Heart left ventricle (tissue), 13 donors: ENCODE data around the gene CCL26.

ENCODE experiments used
- POLR2A ChIP-seq, 2 donors: fragments of 450-650 bp; IDR thresholded peaks; one replicate each; pipeline ENCODE4 v1.6.1; 2017; ENCODE audit warnings: antibody characterized with exemption in 2 of 2, mild to moderate bottlenecking in 2 of 2, moderate library complexity in 2 of 2
- TF ChIP-seq, protein P1 (sequence below), 12 donors: fragments of 200-600 bp; sonication (generic) in 4 of 12; IDR thresholded peaks; one replicate each; pipeline versions ENCODE4 v1.5.0 to v1.8.0; 2018 to 2022; ENCODE audit warnings: antibody characterized with exemption in 12 of 12, mild to moderate bottlenecking in 5 of 12
- donor health status: ischemic (EF 13 %, LVEDD 7.1; RV severe dilation, severe dysfunction).
- donor health status: DM: no; HTN: yes; CAD: no.
- donor health status: DM: no; HTN: no; CAD: no.
- donor health status: ischemic (EF 25% LVEDD 6.9; RV normal size, moderate dysfunction).
- donor health status: ischemic (EF 25% LVEDD 5.7; RV mildly dilated, moderate dysfunction).
- donor health status: ischemic (EF 35%, LVEDD 5.7; RV mildly dilated, moderate dysfunction).
- donor health status: nonischemic (EF 11% LVEDD 7.7; RV severe dilation, severe dysfunction).
- donor health status: DM: yes; HTN: yes; CAD: no.
- donor health status: PGD.
- donor health status: ischemic (EF 29% LVEDD 5.4; RV normal size, mild dysfunction).
- donor health status: nonischemic (EF 23%, LVEDD 6.1; RV moderate dilation, normal function).

DNA sequence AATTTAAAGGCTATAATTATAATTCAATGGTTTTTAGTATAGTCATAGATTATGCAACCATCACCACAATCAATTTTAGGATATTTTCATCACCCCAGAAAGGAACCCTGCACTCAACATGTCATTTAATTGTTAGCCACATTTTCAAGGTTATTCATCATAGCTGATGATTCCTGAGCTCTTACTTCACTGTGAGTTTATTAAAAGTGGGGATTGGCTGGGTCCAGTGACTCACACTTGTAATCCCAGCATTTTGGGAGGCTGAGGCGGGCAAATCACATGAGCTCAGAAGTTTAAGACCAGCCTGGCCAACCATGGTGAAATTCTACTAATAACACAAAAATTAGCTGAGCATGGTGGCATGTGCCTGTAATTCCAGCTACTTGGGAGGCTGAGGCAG, 787 bp downstream of the CCL26 start:
- no peak for TF ChIP-seq POLR2A (IDR thresholded peaks at IDR 0.05)
- TF ChIP-seq, protein P1, sequence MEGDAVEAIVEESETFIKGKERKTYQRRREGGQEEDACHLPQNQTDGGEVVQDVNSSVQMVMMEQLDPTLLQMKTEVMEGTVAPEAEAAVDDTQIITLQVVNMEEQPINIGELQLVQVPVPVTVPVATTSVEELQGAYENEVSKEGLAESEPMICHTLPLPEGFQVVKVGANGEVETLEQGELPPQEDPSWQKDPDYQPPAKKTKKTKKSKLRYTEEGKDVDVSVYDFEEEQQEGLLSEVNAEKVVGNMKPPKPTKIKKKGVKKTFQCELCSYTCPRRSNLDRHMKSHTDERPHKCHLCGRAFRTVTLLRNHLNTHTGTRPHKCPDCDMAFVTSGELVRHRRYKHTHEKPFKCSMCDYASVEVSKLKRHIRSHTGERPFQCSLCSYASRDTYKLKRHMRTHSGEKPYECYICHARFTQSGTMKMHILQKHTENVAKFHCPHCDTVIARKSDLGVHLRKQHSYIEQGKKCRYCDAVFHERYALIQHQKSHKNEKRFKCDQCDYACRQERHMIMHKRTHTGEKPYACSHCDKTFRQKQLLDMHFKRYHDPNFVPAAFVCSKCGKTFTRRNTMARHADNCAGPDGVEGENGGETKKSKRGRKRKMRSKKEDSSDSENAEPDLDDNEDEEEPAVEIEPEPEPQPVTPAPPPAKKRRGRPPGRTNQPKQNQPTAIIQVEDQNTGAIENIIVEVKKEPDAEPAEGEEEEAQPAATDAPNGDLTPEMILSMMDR (IDR thresholded peaks at IDR 0.05): no peak
